Measurements from ENCODE around the gene LYL1.

LYL1 gene

GRCh38 chr19:13091400-13092157, 11.1 kb downstream of the LYL1 start:
- DNase-seq = no peak

- DNase-seq = no peak
These were observed 12.0 kb downstream of the LYL1 start for GRCh38 chr19:13090511-13091231.

GRCh38 chr19:13089857-13090507, 12.7 kb downstream of the LYL1 start:
- DNase-seq = no peak

- no peak for DNase-seq
These were observed 13.4 kb downstream of the LYL1 start for GRCh38 chr19:13089139-13089856.

GRCh38 chr19:13087795-13088537, 14.7 kb downstream of the LYL1 start:
- DNase-seq = no peak

- DNase-seq = no peak
These were observed 15.4 kb downstream of the LYL1 start for GRCh38 chr19:13087295-13087694.

GRCh38 chr19:13086341-13086740, 16.3 kb downstream of the LYL1 start:
- DNase-seq = no peak

- no peak for DNase-seq
These were observed 17.0 kb downstream of the LYL1 start for GRCh38 chr19:13085666-13086065.

- peak; percentile 50 for DNase-seq
These were observed 19.0 kb downstream of the LYL1 start for GRCh38 chr19:13083627-13084026.

- no peak for DNase-seq
These were observed 19.7 kb downstream of the LYL1 start for GRCh38 chr19:13083008-13083404.

GRCh38 chr19:13082192-13083007, 20.3 kb downstream of the LYL1 start:
- DNase-seq = peak; percentile 91

GRCh38 chr19:13079542-13079986, 23.1 kb downstream of the LYL1 start:
- peak; percentile 71 for DNase-seq

GRCh38 chr19:13078897-13079541, 23.6 kb downstream of the LYL1 start:
- peak; percentile 79 for DNase-seq

GRCh38 chr19:13078381-13078780, 24.3 kb downstream of the LYL1 start:
- DNase-seq = no peak

- peak; percentile 44 for DNase-seq
These were observed 25.4 kb downstream of the LYL1 start for GRCh38 chr19:13077240-13077639.

- DNase-seq = no peak
These were observed 25.9 kb downstream of the LYL1 start for GRCh38 chr19:13076787-13077186.

GRCh38 chr19:13076320-13076719, 26.3 kb downstream of the LYL1 start:
- DNase-seq = no peak

- no peak for DNase-seq
These were observed 28.3 kb downstream of the LYL1 start for GRCh38 chr19:13074378-13074777.

- DNase-seq = no peak
These were observed 29.4 kb downstream of the LYL1 start for GRCh38 chr19:13073263-13073662.

GRCh38 chr19:13072188-13072908, 30.3 kb downstream of the LYL1 start:
- DNase-seq = no peak
